Left colon (tissue), 2 donors: ENCODE results near the gene OR51V1. TPM values are rescaled to one million over a fixed set of nuclear protein-coding genes. Genes with fewer than 3 reads are reported as not detected.
"Not testable (repeated sequence)": the region's sequence is repeated elsewhere in the genome, so short reads cannot be mapped to it uniquely, and the experiment has no call there.

Experiments used
- ATAC-seq: fragments of 200-7000 bp; cut with Tn5 transposase; one replicate; pipeline ENCODE4 v1.9.1; 2020; ENCODE audit warnings: mild to moderate bottlenecking, moderate library complexity
- DNase-seq, 2 donors: peaks; one replicate each; pipeline ENCODE4 v3.0.0-alpha.2; 2020
- intact Hi-C, 2 donors: fragments of 100-400 bp; cut with DNase I in 1 of 2; cut with micrococcal nuclease in 1 of 2; formaldehyde crosslinking; loops; one replicate each; pipeline versions ENCODE4 v1.11.2 to v1.14.0; 2022; cut with DNase I, micrococcal nuclease
- total RNA-seq, 2 donors: library from RNA; stranded (reverse); fragmentation: NEBNext Ultra II Directional; extraction: Animal tissue kit (Norgen Biotek cat#: 25700); gene quantifications; one replicate each; pipeline ENCODE4 v1.2.1, GENCODE V29; 2021
- donor health status: DM: no; HTN: no; CAD: no.
- donor health status: DM: yes; HTN: yes; CAD: no.

Gene OR51V1
- total RNA-seq, 2 donors from 2014 or later, result not detected

DNA sequence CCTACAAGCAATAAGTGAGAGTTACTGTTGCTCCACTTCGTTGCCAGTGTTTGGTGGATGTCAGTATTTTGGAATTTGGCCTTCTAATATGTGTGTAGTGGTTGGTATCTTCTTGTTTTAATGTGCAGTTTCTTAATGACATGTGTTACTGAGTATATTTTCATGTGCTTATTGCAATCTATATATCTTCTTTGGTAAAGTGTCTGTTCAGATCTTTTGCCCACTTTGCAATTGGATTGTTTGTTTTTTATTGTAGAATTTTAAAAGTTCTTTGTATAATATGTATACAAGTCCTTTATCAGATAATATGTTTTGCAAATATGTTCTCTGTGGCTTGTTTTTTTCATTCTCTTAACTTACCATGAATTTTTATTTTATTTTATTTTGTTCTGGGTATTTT is 7.7 kb downstream of the OR51V1 start:
- ATAC-seq (no peak), DNase-seq (no peak)
- intact Hi-C loops, result no loop called here

DNA sequence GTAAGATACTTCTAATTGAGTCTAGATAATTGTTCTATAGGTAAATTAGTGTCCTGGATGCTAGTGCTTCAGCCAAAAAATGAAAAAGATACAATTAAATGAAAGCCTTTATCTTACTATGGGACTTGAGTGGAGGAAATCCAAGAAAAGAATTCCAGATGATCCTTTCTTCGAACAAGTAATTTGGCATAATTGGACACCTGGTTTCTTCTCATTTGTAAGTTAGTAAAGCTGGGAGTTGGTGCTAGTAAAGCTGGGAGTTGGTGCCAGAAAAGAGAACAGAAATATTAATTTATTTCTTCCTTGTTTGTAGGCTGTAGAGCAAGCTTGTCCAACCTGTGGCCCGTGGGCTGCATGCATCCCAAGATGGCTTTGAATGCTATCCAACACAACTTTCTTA is 12.3 kb downstream of the OR51V1 start:
- no peak for ATAC-seq
- DNase-seq, result no peak
- intact Hi-C loops, result no loop called here

GRCh38 chr11:5178046-5178837 is 22.2 kb downstream of the OR51V1 start:
- DNase-seq, result no peak
- intact Hi-C loops, result no loop called here
- no peak for ATAC-seq

DNA sequence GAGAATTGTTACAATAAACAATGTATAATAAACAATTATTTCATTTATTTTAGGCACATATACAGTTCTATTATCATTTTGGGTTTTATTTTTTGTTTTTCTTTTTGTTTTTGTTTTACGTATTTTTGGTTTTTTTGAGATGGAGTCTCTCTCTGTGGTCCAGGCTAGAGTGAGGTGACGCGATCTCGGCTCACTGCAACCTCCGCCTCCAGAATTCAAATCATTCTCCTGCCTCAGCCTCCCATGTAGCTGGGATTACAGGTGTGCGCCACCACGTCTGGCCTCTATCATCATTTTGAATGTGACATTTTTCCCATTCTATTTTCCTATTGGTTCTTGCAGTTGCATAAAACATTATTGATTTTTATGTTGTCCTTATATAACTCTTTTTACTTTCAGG is 25.5 kb downstream of the OR51V1 start:
- ATAC-seq, result no peak
- intact Hi-C loops, result no loop called here
- no peak for DNase-seq

DNA sequence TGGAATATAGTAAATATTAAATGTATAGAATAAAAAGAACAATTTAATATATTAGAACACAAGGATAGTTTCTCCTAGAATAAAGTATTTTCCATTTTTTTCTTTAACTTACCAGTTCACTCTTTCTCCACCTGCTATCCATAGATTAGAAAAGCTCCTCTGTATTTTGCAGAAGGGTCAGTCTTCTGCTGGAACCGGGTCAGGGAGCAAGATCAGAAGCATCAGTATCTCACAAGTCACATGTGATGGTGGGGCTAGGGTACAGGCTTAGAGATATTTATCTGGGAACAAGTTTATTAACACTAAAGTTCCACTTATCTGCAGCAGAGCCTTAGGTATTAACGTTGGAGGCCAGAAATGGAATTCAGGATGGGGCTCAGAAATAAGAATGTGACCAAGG is 28.6 kb downstream of the OR51V1 start:
- intact Hi-C loops, result no loop called here

GRCh38 chr11:5165898-5166297 is 34.6 kb downstream of the OR51V1 start:
- intact Hi-C loops, DNase-seq, ATAC-seq: not testable (repeated sequence)

More for the DNA sequence above, 28.6 kb downstream of the OR51V1 start:
- DNase-seq (no peak), ATAC-seq (no peak)

GRCh38 chr11:5164807-5165206 is 35.7 kb downstream of the OR51V1 start:
- DNase-seq, intact Hi-C loops, ATAC-seq: not testable (repeated sequence)

DNA sequence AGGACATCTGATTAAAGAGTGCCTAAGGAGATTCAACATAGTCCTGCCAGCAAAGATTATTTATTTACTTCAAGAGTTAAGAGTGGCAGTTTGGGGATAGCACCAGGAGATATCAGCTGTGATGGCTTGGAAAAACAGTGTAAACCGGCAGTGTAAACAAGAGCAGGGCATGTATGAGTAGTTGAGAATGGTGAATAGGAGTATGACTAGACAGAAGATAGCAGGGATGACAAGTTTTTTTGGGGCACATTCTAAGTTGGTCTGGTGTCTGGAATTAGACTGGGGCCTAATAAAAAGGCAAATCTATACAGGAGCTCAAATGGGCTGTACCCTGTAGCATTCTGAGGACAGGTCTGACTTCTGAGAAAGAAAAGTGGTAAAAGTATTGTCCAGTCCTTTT is 39.4 kb downstream of the OR51V1 start:
- DNase-seq, intact Hi-C loops, ATAC-seq: not testable (repeated sequence)

- ATAC-seq, intact Hi-C loops, DNase-seq: not testable (repeated sequence)
Measured at GRCh38 chr11:5160217-5160616, 40.3 kb downstream of the OR51V1 start.

DNA sequence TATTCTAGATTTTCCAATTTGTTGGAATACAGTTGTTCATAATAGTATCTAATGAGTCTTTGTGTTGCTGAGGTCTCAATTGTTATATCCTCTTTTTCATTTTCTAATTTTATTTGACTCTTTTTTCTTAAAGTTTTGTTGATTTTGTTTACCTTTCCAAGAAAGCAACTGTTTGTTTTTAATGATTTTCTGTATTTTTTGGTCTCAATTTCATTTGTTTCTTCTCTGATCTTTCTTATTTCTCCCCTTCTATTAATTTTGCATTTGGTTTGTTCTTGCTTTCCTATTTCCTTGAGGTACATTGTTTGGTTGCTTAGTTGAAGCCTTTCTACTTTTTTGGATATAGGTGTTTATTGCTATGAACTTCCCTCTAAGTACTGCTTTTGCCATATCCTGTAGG is 40.7 kb downstream of the OR51V1 start:
- DNase-seq (no peak), ATAC-seq (no peak)
- intact Hi-C loops, result no loop called here

DNA sequence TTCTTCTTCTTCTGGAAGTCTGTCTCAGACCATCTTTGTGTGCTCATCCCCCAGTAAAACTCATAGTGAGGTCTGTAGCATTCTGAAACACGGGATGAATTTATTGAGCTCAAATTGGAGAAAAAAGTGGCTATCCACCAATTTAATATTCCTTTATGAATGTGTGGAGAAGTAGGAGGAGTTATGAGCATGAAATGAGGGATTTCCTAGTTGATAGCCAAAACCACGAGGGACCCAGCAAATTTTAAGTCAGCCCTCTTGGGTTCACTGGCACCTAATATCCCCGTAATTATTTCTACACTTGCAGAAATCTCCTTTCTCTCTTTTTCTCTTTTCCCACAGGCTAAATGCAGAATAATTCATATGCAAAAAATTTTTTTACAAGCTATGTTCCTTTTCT is 45.8 kb downstream of the OR51V1 start, which contains the start of gene OR52A1:
TSS of gene OR52A1 (minus strand) at position 101 of the 400 bp plus-strand sequence. CDS start 2,388 bp downstream, outside the sequence.
- ATAC-seq, result no peak
- intact Hi-C loops, result no loop called here
- DNase-seq, result no peak

GRCh38 chr11:5153574-5154431 is 46.7 kb downstream of the OR51V1 start:
- DNase-seq (no peak), ATAC-seq (no peak)
- intact Hi-C loops, result no loop called here

DNA sequence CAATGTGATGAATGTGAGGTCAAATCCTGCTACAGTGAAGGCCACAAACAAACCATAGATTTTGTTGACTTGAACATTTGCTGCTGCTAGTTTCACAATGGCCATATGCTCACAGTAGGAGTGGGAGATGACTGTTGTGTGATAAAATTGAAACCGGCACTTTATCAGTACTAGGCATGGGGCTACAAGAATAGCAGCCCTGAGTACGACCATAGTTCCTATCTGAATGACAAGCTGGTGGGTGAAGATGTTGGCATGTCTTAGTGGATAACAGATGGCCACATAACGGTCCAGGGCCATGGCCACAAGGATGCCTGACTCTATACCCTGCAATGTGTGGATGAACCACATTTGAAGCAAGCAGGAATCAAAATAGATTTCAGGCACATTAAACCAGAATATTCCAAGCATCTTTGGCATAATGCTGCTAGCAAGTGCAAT is 48.7 kb downstream of the OR51V1 start:
- intact Hi-C loops, result no loop called here
- no peak for DNase-seq
- no peak for ATAC-seq

Other genes with a start within 250 kb of the OR51V1 start
- not detected for gene OR51A2, start 245.0 kb downstream of the OR51V1 start, total RNA-seq
- not detected for gene OR51L1, start 205.8 kb downstream of the OR51V1 start, total RNA-seq
- gene OR52J3, start 154.2 kb downstream of the OR51V1 start, total RNA-seq, result not detected
- not detected for gene OR52E2, start 141.1 kb downstream of the OR51V1 start, total RNA-seq
- gene OR52E1, start 131.1 kb downstream of the OR51V1 start, total RNA-seq, result not detected
- not detected for gene OR52A5, start 62.3 kb downstream of the OR51V1 start, total RNA-seq
- gene OR52A1, start 45.9 kb downstream of the OR51V1 start, total RNA-seq, result not detected
- gene HBB, start 26.4 kb upstream of the OR51V1 start, total RNA-seq, result 10 to 100 TPM in 1 of 2 donors, 1 to 10 TPM in 1; 9.3 to 25.8 TPM
- gene HBD, start 33.8 kb upstream of the OR51V1 start, total RNA-seq, result not detected
- gene HBG1, start 49.2 kb upstream of the OR51V1 start, total RNA-seq, result not detected
- not detected for gene HBG2, start 54.1 kb upstream of the OR51V1 start, total RNA-seq
- not detected for gene HBE1, start 69.3 kb upstream of the OR51V1 start, total RNA-seq
- gene OR51B4, start 101.3 kb upstream of the OR51V1 start, total RNA-seq, result not detected
- gene OR51B2, start 123.6 kb upstream of the OR51V1 start, total RNA-seq, result not detected
- not detected for gene OR51B5, start 142.8 kb upstream of the OR51V1 start, total RNA-seq
- not detected for gene OR51B6, start 150.8 kb upstream of the OR51V1 start, total RNA-seq
- not detected for gene OR51M1, start 183.1 kb upstream of the OR51V1 start, total RNA-seq
- gene OR51Q1, start 221.4 kb upstream of the OR51V1 start, total RNA-seq, result not detected
- not detected for gene OR51I1, start 240.8 kb upstream of the OR51V1 start, total RNA-seq
- not detected for gene OR51I2, start 248.6 kb upstream of the OR51V1 start, total RNA-seq